Measurements from ENCODE around the gene PTPRN2. TPM values are rescaled to one million over a fixed set of nuclear protein-coding genes. Genes with fewer than 3 reads are reported as not detected.
A peak's percentile ranks its signal among the peaks of the same experiment; 100 is the strongest.

The PTPRN2 gene
- polyA plus RNA-seq, 1 of the 3 experiments (the other 2 are of a cell fraction): 4.0 TPM

DNA sequence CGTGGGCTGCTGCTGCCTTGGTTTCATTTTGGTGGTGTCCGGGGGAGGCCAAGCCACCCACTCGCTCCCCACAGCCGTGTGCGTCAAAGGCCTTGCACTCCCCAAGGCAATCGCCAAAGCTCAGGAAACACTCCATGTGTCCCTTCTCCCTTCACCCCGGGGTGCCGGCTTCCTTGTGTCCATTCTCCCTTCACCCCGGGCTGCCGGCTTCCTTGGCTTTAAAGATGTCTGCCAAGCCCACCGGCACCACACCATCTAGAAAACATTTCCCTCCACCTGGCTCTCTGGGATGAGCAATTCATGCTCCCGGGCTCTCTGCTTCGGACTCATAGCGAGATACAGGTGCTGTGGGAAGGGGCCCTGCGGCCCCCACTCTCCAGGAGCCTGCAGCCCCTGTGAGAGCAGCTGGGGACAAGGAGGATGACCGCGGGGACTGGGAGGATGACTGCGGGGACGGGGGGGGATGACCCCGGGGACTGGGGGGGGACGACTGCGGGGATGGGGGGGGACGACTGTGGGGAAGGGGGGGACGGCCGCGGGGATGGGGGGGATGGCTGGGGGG lies 928.7 kb downstream of the PTPRN2 start:
- Histone ChIP-seq H3K27ac (ENCODE audit: low read depth in 2 of 2, low read length in 1 of 2) (no peak overlapping the region), H3K9me3 (no peaks in the 10 kb centered on the region), H3K4me2 (no peak overlapping the region), H4K20me1 (ENCODE audit: insufficient read depth) (no peaks in the 10 kb centered on the region), H3K27me3 (ENCODE audit: insufficient read depth) (no peaks in the 10 kb centered on the region), H3K9me2 (no peaks in the 10 kb centered on the region), H2AFZ (ENCODE audit: low read depth) (no peak overlapping the region), H3K4me3 (ENCODE audit: low read depth in 2 of 2, low read length in 1 of 2) (no peak overlapping the region), H3K9ac (no peak overlapping the region), H3K36me3 (replicated peaks in 1 of 2; ENCODE audit: control insufficient read depth in 1 of 2, insufficient read depth in 2 of 2, low read length in 1 of 2) (peaks cover 0 to 4% of the 10 kb centered on the region in 2 experiments), H3K79me2 (ENCODE audit: insufficient read depth) (no peaks in the 10 kb centered on the region), H3K4me1 (ENCODE audit: control insufficient read depth in 1 of 2, insufficient read depth in 2 of 2, low read depth in 1 of 2, low read length in 1 of 2) (peaks cover 0 to 12% of the 10 kb centered on the region in 2 experiments; a peak in 1 of 4 replicates), H3F3A (replicated peaks; ENCODE audit: insufficient read depth) (no peaks in the 10 kb centered on the region)
- CTCF ChIA-PET: interaction anchor here (0.6 kb wide), 1 partner anchor 223 kb away, joined by 5 read pairs; no protein-coding TSS in a partner anchor
- POLR2A ChIA-PET: no interaction called here
- TF ChIP-seq, protein P1, sequence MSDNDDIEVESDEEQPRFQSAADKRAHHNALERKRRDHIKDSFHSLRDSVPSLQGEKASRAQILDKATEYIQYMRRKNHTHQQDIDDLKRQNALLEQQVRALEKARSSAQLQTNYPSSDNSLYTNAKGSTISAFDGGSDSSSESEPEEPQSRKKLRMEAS (IDR thresholded peaks at IDR 0.05; ENCODE audit: low read depth): no peak
- 76% methylated on average over 26 of the region's 26 CpGs for WGBS (ENCODE audit: low lambda C conversion rate)
- DNase-seq: peak; percentile 62

DNA sequence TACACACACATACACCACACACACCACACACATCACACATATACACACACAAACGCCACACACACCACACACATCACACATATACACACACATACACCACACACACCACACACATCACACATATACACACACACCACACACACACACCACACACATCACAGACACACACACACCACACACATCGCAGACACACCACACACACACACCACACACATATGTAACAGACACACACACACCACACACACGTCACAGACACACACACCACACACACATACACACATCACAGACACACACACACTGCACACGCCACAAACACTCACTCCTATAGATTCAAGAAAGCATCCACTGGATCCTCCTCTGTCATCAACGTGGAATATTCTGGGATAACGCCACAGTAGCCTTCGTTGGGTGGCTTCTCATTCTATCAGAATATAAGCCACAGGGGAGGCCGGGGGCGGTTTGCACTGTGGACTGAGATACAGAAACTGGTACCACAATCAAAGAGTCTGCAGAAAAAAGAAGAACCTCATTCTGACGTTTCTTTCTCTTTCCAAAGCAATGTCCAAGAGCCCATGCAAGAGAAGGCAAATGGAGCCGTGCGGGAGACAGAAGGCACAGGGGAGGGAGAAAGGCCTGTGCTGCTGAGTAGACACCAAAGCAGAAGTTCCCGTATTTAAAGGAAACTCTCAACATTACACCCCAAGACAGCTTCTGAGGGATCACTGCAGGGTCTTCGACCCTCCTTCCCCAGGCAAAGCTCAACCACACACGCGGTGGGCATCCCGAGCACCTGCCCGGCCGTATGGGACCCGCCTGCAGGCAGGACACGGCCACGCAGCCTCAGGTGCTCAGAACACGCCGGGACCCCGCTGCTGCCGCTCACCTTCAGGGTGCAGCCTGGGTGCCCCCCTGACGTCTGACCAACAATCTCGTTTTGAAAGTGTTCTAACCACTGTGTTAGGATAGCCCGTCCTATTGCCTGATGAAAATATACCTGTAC lies 929.6 kb downstream of the PTPRN2 start:
- Histone ChIP-seq H3K4me2 (no peak overlapping the region), H4K20me1 (ENCODE audit: insufficient read depth) (no peaks in the 10 kb centered on the region), H3K27me3 (ENCODE audit: insufficient read depth) (no peaks in the 10 kb centered on the region), H3K27ac (ENCODE audit: low read depth in 2 of 2, low read length in 1 of 2) (no peak overlapping the region), H3K9me3 (no peaks in the 10 kb centered on the region), H3F3A (replicated peaks; ENCODE audit: insufficient read depth) (no peaks in the 10 kb centered on the region), H3K36me3 (replicated peaks in 1 of 2; ENCODE audit: control insufficient read depth in 1 of 2, insufficient read depth in 2 of 2, low read length in 1 of 2) (peaks cover 0 to 4% of the 10 kb centered on the region in 2 experiments), H3K79me2 (ENCODE audit: insufficient read depth) (no peaks in the 10 kb centered on the region), H2AFZ (ENCODE audit: low read depth) (no peak overlapping the region), H3K9ac (no peak overlapping the region), H3K4me1 (ENCODE audit: control insufficient read depth in 1 of 2, insufficient read depth in 2 of 2, low read depth in 1 of 2, low read length in 1 of 2) (peaks cover 0 to 4% of the 10 kb centered on the region in 2 experiments; a peak in 1 of 4 replicates), H3K9me2 (no peaks in the 10 kb centered on the region), H3K4me3 (ENCODE audit: low read depth in 2 of 2, low read length in 1 of 2) (no peak overlapping the region)
- DNase-seq: peak; percentile 45
- POLR2A ChIA-PET: no interaction called here
- WGBS (ENCODE audit: low lambda C conversion rate): 85% methylated on average over 23 of the region's 29 CpGs
- no peak for TF ChIP-seq GABPA (IDR thresholded peaks at IDR 0.05; ENCODE audit: low read depth)
- CTCF ChIA-PET: no interaction called here

DNA sequence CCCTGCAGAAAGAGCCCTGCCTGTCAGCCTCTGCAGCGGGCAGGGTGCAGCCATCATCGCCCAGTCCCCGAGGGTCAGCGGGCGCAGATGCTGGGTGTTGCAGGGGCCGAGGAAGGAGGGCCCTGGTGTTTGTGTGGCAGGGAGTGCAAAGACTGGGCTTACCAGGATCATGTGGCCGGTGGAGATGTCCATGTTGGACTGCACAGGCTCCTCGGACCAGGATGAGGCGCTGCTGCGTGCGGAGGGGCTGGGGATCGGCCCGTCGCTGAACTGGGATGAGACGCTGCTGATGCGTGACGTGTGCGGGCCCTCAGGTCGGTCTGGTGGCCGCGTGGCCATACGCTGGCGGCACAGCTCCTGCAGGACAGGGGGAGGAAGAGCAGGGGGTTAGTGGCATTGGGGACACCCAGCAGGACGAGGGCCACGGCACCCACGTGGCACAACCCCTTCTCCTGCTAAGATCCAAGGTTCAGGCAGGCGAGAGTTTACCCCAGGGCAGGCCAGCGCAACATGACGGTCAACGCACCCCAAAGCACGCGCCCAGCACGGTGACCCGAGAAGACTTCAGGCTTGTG lies 931.3 kb downstream of the PTPRN2 start:
- Histone ChIP-seq H3K27me3 (ENCODE audit: insufficient read depth) (no peaks in the 10 kb centered on the region), H3K9me3 (no peaks in the 10 kb centered on the region), H3K4me1 (ENCODE audit: control insufficient read depth in 1 of 2, insufficient read depth in 2 of 2, low read depth in 1 of 2, low read length in 1 of 2) (no peaks in the 10 kb centered on the region), H3K4me2 (no peak overlapping the region), H3K9ac (no peak overlapping the region), H2AFZ (ENCODE audit: low read depth) (no peak overlapping the region), H3K9me2 (no peaks in the 10 kb centered on the region), H3F3A (replicated peaks; ENCODE audit: insufficient read depth) (no peaks in the 10 kb centered on the region), H3K4me3 (ENCODE audit: low read depth in 2 of 2, low read length in 1 of 2) (no peak overlapping the region), H4K20me1 (ENCODE audit: insufficient read depth) (no peaks in the 10 kb centered on the region), H3K27ac (ENCODE audit: low read depth in 2 of 2, low read length in 1 of 2) (no peak overlapping the region), H3K36me3 (replicated peaks in 1 of 2; ENCODE audit: control insufficient read depth in 1 of 2, insufficient read depth in 2 of 2, low read length in 1 of 2) (peaks cover 0 to 4% of the 10 kb centered on the region in 2 experiments), H3K79me2 (ENCODE audit: insufficient read depth) (no peaks in the 10 kb centered on the region)
- CTCF ChIA-PET: no interaction called here
- DNase-seq: peak; percentile 73
- TF ChIP-seq NFIC (IDR thresholded peaks at IDR 0.05; ENCODE audit: borderline replicate concordance) (no peak), SMC3 (IDR thresholded peaks at IDR 0.05; ENCODE audit: low read depth, low read length) (peak; percentile 18; the same call in 1 of the 2 replicates), POLR2AphosphoS5 (IDR thresholded peaks at IDR 0.05; ENCODE audit: low read depth, low read length) (no peak), TCF12 (IDR thresholded peaks at IDR 0.05) (no peak), MEF2A (IDR thresholded peaks at IDR 0.05; ENCODE audit: borderline replicate concordance, low read depth) (no peak)
- WGBS (ENCODE audit: low lambda C conversion rate): 88% methylated on average over 30 of the region's 34 CpGs
- POLR2A ChIA-PET: no interaction called here
